GM21529 (cell line): ENCODE measurements around the gene FKRP.
"Not testable (repeated sequence)": the region's sequence is repeated elsewhere in the genome, so short reads cannot be mapped to it uniquely, and the experiment has no call there.

Source experiments
- ATAC-seq: cut with Tn5 transposase; IDR thresholded peaks from one replicate; pipeline ENCODE4 v1.9.1; 2021; ENCODE audit not compliant: unreplicated experiment

The FKRP gene

GRCh38 chr19:46755853-46756543 lies 10.1 kb downstream of the FKRP start:
- ATAC-seq = no peak

GRCh38 chr19:46756544-46756888 lies 10.7 kb downstream of the FKRP start:
- no peak for ATAC-seq

GRCh38 chr19:46759206-46759605 lies 13.3 kb downstream of the FKRP start:
- ATAC-seq = no peak

- no peak for ATAC-seq
Observed at GRCh38 chr19:46759817-46760333, 14.0 kb downstream of the FKRP start.

GRCh38 chr19:46760363-46760762 lies 14.5 kb downstream of the FKRP start:
- no peak for ATAC-seq

GRCh38 chr19:46760897-46761296 lies 15.0 kb downstream of the FKRP start:
- ATAC-seq = not testable (repeated sequence)

GRCh38 chr19:46761418-46761831 lies 15.6 kb downstream of the FKRP start:
- ATAC-seq = no peak

GRCh38 chr19:46762245-46762890 lies 16.5 kb downstream of the FKRP start:
- ATAC-seq = no peak

- no peak for ATAC-seq
Observed at GRCh38 chr19:46764817-46765291, 19.0 kb downstream of the FKRP start.

- ATAC-seq = no peak
Observed at GRCh38 chr19:46766569-46767317, 20.9 kb downstream of the FKRP start.

- not testable (repeated sequence) for ATAC-seq
Observed at GRCh38 chr19:46768746-46769145, 22.9 kb downstream of the FKRP start.

GRCh38 chr19:46772170-46773017 lies 26.5 kb downstream of the FKRP start:
- no peak for ATAC-seq

GRCh38 chr19:46773018-46773399 lies 27.2 kb downstream of the FKRP start:
- no peak for ATAC-seq

GRCh38 chr19:46775642-46776258 lies 29.9 kb downstream of the FKRP start:
- ATAC-seq = no peak

GRCh38 chr19:46776927-46777911 lies 31.4 kb downstream of the FKRP start:
- ATAC-seq = no peak

- ATAC-seq = not testable (repeated sequence)
Observed at GRCh38 chr19:46777956-46778645, 32.2 kb downstream of the FKRP start.

- ATAC-seq = no peak
Observed at GRCh38 chr19:46782355-46783019, 36.6 kb downstream of the FKRP start.

- no peak for ATAC-seq
Observed at GRCh38 chr19:46783670-46784069, 37.8 kb downstream of the FKRP start.
